ENCODE measurements around the gene PTGIS. TPM values are rescaled to one million over a fixed set of nuclear protein-coding genes. Genes with fewer than 3 reads are reported as not detected.

The PTGIS gene
- total RNA-seq, 2 donors from 2014 or later = 14.1 to 20.9 TPM

DNA sequence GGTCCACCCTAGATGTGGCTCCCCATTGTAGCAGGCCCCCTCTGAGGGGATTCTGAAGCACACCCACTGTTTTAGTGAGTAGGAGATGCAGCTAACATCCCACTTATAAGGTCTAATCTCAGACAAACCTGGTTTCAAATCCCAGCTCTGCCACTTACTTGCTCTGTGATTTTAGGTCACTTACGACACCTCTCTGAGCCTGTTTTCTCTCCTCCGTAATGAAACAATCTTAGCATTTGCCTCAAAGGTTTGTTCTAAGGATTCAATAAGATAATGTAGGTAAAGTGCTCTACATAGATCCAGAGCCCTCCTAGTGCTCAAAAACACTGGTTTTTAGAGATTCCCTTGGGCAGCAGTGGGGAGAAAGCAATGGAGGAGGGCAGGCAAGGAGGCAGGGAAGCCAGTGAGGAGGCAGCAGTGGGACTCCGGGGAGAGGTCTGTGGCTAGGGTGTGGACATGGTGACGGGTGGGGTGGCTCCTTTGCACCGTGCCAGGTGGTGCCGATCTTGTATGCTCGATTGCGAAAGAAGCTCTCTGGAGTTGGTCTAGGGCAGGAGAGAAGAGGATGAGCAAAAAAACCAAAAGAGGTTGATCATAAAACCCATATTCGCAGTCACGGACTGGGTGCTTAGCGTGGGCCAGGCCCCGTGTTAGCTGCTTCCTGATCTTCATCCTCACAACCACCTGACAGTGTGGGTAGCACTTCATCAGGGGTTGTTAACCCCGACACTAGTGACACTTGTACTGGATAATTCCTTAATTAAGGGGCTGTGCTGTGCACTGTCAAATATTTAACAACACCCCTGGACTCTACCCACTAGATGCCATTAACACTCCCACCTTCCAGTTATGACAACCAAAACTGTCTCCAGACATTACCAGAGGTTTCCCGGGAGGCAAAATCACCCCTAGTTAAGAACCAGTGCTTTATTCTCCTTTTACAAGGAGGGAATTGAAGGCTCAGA is 16.8 kb upstream of the PTGIS start:
- Histone ChIP-seq H3K27ac (ENCODE audit: low read depth, low read length) (no peak overlapping the region), H3K4me1 (ENCODE audit: control insufficient read depth, insufficient read depth, low read length) (no peaks in the 10 kb centered on the region), H3K9me3 (ENCODE audit: control insufficient read depth, low read length) (peaks cover 14% of the 10 kb centered on the region), H3K9ac (ENCODE audit: extremely low read depth, low read length, poor library complexity, severe bottlenecking) (no peak overlapping the region), H3K27me3 (ENCODE audit: control insufficient read depth, insufficient read depth, low read length, poor library complexity, severe bottlenecking) (no peaks in the 10 kb centered on the region), H3K36me3 (ENCODE audit: control insufficient read depth, insufficient read depth, low read length) (no peaks in the 10 kb centered on the region), H3K4me3 (ENCODE audit: low read length) (no peak overlapping the region)
- TF ChIP-seq, protein P1, sequence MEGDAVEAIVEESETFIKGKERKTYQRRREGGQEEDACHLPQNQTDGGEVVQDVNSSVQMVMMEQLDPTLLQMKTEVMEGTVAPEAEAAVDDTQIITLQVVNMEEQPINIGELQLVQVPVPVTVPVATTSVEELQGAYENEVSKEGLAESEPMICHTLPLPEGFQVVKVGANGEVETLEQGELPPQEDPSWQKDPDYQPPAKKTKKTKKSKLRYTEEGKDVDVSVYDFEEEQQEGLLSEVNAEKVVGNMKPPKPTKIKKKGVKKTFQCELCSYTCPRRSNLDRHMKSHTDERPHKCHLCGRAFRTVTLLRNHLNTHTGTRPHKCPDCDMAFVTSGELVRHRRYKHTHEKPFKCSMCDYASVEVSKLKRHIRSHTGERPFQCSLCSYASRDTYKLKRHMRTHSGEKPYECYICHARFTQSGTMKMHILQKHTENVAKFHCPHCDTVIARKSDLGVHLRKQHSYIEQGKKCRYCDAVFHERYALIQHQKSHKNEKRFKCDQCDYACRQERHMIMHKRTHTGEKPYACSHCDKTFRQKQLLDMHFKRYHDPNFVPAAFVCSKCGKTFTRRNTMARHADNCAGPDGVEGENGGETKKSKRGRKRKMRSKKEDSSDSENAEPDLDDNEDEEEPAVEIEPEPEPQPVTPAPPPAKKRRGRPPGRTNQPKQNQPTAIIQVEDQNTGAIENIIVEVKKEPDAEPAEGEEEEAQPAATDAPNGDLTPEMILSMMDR (conservative IDR thresholded peaks at IDR 0.05) = no peak
- 89 to 92% methylated on average over 11 to 14 of the region's 14 CpGs for whole genome bisulfite sequencing, 2 experiments (ENCODE audit: insufficient coverage in 1 of 2, insufficient read length in 1 of 2)
- Mint-ChIP-seq H3K27ac (no peak overlapping the region), H3K4me3 (no peak overlapping the region), H3K9me3 (peaks cover 8% of the 10 kb centered on the region), H3K27me3 (ENCODE audit: insufficient read depth) (peaks cover 2% of the 10 kb centered on the region), H3K4me1 (no peaks in the 10 kb centered on the region), H3K36me3 (ENCODE audit: low read depth) (no peaks in the 10 kb centered on the region)
- DNase-seq = no peak

DNA sequence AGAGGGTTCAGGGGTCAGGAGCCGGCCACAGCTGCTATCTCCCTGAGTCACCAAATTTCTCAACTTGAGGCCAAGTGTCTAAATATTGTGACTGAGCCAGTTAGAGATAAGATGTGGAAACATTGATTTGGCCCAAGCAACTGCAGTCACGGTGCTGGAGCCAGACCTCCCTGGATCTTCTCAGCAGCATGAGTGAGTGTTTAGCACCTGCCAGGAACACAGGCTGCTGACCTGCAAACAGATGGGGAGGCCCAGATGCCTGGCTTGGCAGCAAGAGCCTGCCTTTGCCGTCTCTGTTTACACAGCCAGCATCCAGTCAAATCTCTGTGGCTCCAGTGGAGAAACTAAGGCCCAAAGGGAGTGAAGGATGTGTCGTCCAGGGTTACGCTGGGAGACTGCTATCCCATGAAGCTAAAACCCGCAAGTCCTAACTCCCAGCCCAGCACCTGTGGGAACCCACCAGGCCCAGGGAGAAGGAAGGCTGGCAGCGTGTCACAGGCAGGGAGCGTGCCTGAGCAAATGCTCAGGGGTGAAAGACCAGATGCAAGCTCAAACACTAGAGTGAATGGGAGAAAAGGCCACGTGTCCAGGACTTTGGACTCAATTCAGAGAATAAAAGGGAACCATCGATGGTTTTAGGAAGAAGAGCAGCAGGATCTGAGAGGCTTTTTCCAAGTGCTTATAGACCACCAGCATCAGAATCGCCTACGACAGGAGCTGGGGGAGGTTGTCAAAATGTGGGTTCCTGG is 15.9 kb upstream of the PTGIS start:
- Histone ChIP-seq H3K4me1 (ENCODE audit: control insufficient read depth, insufficient read depth, low read length) (peaks cover under 1% of the 10 kb centered on the region), H3K27ac (ENCODE audit: low read depth, low read length) (no peak overlapping the region), H3K4me3 (ENCODE audit: low read length) (no peak overlapping the region), H3K27me3 (ENCODE audit: control insufficient read depth, insufficient read depth, low read length, poor library complexity, severe bottlenecking) (no peaks in the 10 kb centered on the region), H3K9me3 (ENCODE audit: control insufficient read depth, low read length) (peaks cover 14% of the 10 kb centered on the region), H3K9ac (ENCODE audit: extremely low read depth, low read length, poor library complexity, severe bottlenecking) (no peak overlapping the region), H3K36me3 (ENCODE audit: control insufficient read depth, insufficient read depth, low read length) (no peaks in the 10 kb centered on the region)
- Mint-ChIP-seq H3K27ac (no peak overlapping the region), H3K4me3 (no peak overlapping the region), H3K36me3 (ENCODE audit: low read depth) (no peaks in the 10 kb centered on the region), H3K4me1 (no peaks in the 10 kb centered on the region), H3K27me3 (ENCODE audit: insufficient read depth) (peaks cover 2% of the 10 kb centered on the region), H3K9me3 (peaks cover 8% of the 10 kb centered on the region)
- TF ChIP-seq, protein P1 (conservative IDR thresholded peaks at IDR 0.05) = no peak
- WGBS, 2 experiments (ENCODE audit: insufficient coverage in 1 of 2, insufficient read length in 1 of 2) = 88 to 89% methylated on average over 10 to 12 of the region's 12 CpGs
- DNase-seq = no peak

DNA sequence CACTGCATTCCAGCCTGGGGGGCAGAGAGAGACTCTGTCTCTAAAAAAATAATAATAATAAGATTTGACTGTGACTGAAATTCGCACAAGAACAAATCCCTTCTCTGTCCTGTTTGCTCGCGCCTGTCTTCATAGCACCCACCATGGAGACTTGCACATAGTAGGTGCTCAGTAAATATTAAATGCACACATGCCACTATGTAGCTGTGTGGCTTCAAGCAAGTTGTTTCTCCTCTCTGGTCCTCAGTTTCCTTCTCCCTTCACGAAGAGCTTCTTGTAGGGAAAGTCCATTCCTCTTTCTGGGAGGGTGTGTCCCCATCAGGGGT is 15.4 kb upstream of the PTGIS start:
- H3K27ac ChIP-seq (ENCODE audit: low read depth, low read length) = no peak overlapping the region
- Mint-ChIP-seq H3K4me1 (no peaks in the 10 kb centered on the region), H3K9me3 (peaks cover 8% of the 10 kb centered on the region), H3K4me3 (no peak overlapping the region), H3K27ac (no peak overlapping the region), H3K36me3 (ENCODE audit: low read depth) (no peaks in the 10 kb centered on the region), H3K27me3 (ENCODE audit: insufficient read depth) (peaks cover 2% of the 10 kb centered on the region)
- WGBS, 2 experiments (ENCODE audit: insufficient coverage in 1 of 2, insufficient read length in 1 of 2) = 98 to 100% methylated on average over 3 to 4 of the region's 4 CpGs
- TF ChIP-seq, protein P1 (conservative IDR thresholded peaks at IDR 0.05) = no peak
- H3K36me3 ChIP-seq (ENCODE audit: control insufficient read depth, insufficient read depth, low read length) = no peaks in the 10 kb centered on the region
- no peak for DNase-seq
- H3K4me1 ChIP-seq (ENCODE audit: control insufficient read depth, insufficient read depth, low read length) = peaks cover 2% of the 10 kb centered on the region
- H3K9ac ChIP-seq (ENCODE audit: extremely low read depth, low read length, poor library complexity, severe bottlenecking) = no peak overlapping the region
- no peak overlapping the region for H3K4me3 ChIP-seq (ENCODE audit: low read length)
- peaks cover 14% of the 10 kb centered on the region for H3K9me3 ChIP-seq (ENCODE audit: control insufficient read depth, low read length)
- H3K27me3 ChIP-seq (ENCODE audit: control insufficient read depth, insufficient read depth, low read length, poor library complexity, severe bottlenecking) = no peaks in the 10 kb centered on the region

Data from endodermal cell (in vitro differentiated cells).